HK-2 (cell line): ENCODE data around the gene RNF150.
"Not testable (repeated sequence)": the region's sequence is repeated elsewhere in the genome, so short reads cannot be mapped to it uniquely, and the experiment has no call there.

Source experiments
- DNase-seq: peaks from one replicate; pipeline ENCODE4 v3.0.0-alpha.2; 2018; ENCODE audit not compliant: unreplicated experiment

Gene RNF150

GRCh38 chr4:141077611-141078225, 55.6 kb downstream of the RNF150 start:
- no peak for DNase-seq

- DNase-seq: no peak
Measured at GRCh38 chr4:141075553-141075952, 57.7 kb downstream of the RNF150 start.

GRCh38 chr4:141074098-141074878, 59.0 kb downstream of the RNF150 start:
- no peak for DNase-seq

DNA sequence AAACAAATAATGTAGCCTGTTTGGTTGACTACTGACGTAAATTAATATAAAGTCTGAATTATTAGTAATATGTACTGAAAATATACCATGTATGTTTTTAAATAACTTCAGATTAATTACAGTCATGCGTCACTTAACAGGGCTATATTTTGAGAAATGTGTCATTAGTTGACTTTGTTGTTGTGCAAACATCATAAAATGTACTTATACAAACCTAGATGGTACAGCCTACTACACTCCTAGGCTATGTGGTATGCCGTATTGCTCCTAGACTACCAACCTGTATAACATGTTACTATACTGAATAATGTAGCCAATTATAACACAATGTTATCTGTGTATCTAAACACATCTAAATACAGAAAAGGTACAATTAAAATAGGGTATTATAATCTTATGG, 66.6 kb downstream of the RNF150 start:
- DNase-seq: no peak

DNA sequence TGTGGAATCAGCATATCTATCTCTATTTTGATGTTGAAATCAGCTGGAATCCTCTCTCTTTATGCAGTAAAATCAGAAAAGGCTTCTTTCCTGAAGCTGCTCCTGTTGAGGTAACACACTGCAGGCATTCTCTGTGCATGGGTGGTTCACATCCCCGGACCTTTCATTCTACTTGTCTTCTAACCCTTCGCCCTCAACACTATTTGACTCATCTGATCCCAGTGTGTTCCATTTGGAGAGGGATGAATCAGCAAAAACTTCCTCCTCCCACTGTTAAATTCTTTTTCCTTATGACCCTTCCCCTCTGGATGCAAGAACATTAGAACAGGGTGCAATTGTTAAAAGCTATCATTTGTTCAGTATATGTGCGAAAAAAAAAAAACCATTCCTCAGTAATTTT, 67.4 kb downstream of the RNF150 start:
- no peak for DNase-seq

GRCh38 chr4:141062651-141063050, 70.6 kb downstream of the RNF150 start:
- DNase-seq: no peak

- no peak for DNase-seq
Measured at GRCh38 chr4:141058591-141059512, 74.4 kb downstream of the RNF150 start.

DNA sequence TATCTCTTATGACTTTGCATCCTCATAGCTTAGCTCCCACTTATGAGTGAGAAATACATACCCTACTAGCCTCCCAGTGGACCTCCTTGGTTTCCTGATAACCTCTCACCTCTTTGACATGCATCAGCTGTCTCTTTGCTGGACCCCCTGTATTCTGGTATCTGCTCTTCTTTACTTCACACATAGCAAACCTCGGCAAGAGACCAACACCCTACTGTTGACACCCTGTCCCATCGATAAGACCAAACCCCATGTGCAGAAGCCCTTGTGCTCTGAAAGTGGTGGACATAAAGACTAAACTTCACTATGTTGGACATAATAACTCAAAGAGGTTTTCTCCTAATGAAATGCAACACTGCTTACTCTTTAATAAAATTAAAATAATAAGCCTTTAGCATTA, 75.7 kb downstream of the RNF150 start:
- no peak for DNase-seq

DNA sequence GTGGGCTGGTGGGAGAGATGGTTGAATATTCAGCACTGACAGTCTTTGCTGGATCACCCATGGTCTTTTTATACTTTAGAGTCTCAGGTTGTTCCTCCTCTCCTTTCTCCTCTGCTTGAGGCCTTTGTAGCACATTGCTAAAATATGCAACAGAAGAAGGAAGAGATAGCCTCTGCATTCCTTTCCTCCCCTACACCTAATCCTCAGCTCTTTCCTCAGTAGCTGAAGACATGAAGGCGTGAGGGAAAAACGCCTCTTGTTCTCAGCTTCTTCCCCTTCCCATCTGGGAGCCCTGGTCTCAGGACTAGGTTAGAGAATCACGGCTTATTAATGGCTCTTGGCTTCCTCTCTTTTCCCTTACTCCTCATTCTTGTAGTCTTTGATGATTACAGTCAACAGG, 76.8 kb downstream of the RNF150 start:
- no peak for DNase-seq

GRCh38 chr4:141054446-141054845, 78.8 kb downstream of the RNF150 start:
- no peak for DNase-seq

DNA sequence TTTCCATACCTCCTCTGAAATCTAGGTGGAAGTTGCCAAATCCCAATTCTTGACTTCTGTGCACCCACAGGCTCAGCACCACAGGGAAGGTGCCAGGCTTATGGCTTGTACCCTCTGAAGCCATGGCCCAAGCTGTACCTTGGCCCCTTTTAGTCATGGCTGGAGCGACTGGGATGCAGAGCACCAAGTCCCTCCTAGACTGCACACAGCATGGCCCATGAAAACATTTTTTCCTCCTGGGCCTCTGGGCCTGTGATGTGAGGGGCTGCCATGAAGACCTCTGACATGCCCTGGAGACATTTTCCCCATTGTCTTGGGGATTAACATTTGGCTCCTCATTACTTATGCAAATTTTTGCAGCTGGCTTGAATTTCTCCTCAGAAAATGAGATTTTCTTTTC, 82.3 kb downstream of the RNF150 start:
- DNase-seq: not testable (repeated sequence)

- DNase-seq: no peak
Measured at GRCh38 chr4:141047228-141047884, 85.9 kb downstream of the RNF150 start.

GRCh38 chr4:141046255-141046654, 87.0 kb downstream of the RNF150 start:
- no peak for DNase-seq

DNA sequence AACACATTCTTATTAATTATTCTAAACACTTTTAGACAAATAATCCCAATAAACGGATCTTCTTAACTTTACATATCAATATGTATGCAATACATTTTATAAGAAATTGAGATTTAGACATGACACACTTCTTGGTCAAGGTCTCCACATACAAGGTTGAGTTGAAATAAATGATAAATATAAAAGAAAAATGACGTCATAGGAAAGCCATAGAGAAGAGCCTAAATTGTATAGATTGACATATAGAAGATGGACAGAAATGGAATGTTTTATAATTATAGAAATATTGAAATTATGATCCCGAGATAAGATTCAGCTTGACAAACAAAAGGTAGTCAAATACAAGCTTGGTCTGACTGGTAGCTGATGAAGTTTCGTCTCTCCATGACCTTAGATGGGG, 87.4 kb downstream of the RNF150 start:
- no peak for DNase-seq

DNA sequence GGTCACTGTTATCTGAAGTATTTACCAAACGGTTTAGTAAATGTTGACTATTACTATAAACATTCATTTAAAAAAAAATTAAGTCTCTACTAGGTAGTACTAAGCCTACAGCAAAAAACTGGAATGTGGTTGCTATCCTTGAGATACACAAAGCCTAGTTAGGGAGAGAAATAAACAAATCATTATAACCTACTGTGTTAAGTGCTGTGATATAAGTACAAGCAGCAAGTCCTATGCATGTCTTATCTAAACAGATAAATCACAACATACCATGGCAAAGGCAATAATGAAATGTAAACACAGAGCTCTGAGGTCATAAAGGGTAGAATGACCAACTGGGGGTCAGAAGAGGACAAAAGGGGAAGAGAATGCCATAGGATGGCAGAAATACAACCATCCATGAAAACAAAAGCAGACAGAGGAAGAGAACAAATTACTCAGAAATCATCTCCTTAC, 92.2 kb downstream of the RNF150 start:
- DNase-seq: no peak

GRCh38 chr4:141039156-141039555, 94.1 kb downstream of the RNF150 start:
- DNase-seq: no peak

GRCh38 chr4:141038428-141038827, 94.8 kb downstream of the RNF150 start:
- no peak for DNase-seq

DNA sequence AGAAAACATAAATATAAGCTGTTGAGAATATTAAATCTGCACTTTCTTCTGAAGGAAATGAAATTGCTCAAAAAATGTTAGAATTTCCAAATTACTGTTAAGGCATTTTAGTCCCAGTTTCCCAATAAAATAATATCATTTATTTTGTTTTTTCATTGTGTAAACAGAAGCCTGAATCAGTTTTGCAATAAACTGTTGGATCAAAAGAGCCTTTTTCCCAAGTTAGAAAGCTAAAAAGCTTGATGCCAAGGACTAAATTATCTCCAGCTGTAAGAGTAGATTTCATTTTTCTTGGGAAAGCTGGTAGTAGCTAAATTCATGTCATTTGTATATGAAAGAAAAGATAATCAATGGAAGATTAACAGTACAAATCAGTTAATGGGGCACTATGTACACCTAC, 95.8 kb downstream of the RNF150 start:
- no peak for DNase-seq

GRCh38 chr4:141036786-141037185, 96.5 kb downstream of the RNF150 start:
- no peak for DNase-seq

DNA sequence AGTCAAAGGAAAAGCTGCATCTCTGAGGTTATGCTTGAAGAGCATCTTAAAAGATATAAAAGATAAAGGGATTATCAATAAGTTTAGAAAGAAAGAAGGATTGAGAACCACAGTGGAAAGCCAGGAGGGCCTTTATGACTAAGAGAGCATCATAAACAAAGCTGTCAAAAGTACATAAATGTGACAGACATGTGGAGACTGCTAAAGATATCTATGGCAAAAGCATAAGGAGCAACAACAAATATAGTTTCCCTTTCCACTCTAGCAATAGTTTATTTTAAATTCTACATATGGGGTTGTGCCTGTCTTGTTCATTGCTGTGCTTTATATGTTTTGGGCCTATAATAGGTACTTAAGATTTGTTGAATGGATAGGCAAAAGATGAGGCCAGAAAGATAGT, 97.3 kb downstream of the RNF150 start:
- no peak for DNase-seq

DNA sequence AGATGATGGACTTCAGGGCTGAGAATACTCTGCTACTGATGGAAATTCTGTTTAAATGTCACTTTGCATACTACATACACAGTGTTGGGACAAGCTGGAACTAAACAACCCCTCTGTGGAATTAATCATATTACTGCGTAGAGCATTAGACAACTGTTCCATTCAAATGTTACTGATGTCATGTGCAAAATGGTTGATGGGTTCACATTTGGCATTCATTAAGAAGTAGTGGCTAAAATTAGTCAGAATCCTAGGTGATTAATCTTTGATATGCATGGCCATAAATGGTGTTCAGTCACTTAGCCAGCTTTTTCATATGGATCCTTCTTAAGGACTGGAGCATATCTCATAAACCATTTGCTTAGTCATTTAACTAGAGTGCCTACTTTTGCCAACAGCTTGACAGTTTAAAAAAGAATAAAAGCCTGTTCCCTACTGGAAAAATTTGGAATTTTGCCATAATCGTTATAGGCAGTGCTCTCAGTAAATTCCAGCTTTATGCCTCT, 105.2 kb downstream of the RNF150 start:
- no peak for DNase-seq

DNA sequence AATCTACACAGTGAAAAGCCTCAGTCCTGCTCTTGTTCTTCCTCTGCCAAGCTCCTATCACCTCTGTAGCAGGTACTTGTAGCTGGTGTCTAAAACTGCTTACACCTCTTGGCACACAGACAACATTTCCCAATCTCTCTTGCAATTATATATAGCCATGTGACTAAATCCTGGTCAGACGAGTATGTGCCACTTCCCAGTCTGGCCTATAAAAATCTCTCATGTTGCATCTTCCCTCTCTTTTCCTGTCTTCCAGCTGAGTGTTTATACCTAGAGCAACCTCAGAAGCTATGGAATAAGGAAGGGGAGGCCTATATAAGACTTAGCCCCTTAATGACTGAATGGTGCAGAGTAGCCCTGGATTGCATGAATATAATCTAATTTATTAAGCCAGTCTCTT, 105.8 kb downstream of the RNF150 start:
- no peak for DNase-seq
